B cell (primary cell): ENCODE data around the gene BCL10. TPM values are rescaled to one million over a fixed set of nuclear protein-coding genes. Genes with fewer than 3 reads are reported as not detected.

Experiments
- ATAC-seq: fragments of 200-7000 bp; cut with Tn5 transposase; one replicate; pipeline ENCODE4 v1.10.0; 2021; ENCODE audit warnings: low read depth, mild to moderate bottlenecking, moderate number of reproducible peaks, moderate library complexity
- CTCF ChIA-PET: fragments of 350-600 bp; sonication (Branson Sonifier 250); formaldehyde crosslinking; loops from one replicate; lab custom pipeline; 2021; ENCODE audit warnings: antibody characterized with exemption, inconsistent platforms; lab: Charles Lee
- POLR2A ChIA-PET: fragments of 350-600 bp; sonication (Branson Sonifier 250); formaldehyde crosslinking; loops from one replicate; lab custom pipeline; 2021; ENCODE audit warnings: antibody characterized with exemption; lab: Charles Lee
- DNase-seq: peaks from one replicate; pipeline ENCODE4 v3.0.0; 2013
- H2AFZ ChIP-seq: 2 replicates; pipeline ENCODE4 v1.6.1; 2012; ENCODE audit warnings: mild to moderate bottlenecking, low read depth, low read length; ENCODE audit not compliant: insufficient read depth, poor library complexity, severe bottlenecking
- H3K27ac ChIP-seq, 2 donors: 1 replicate in 1 of 2; 2 replicates in 1 of 2; pipeline ENCODE4 v1.5.1; 2012 to 2013; ENCODE audit warnings: low read length in 2 of 2, mild to moderate bottlenecking in 2 of 2, moderate library complexity in 1 of 2
- H3K27me3 ChIP-seq, 4 experiments: fragments of 200-600 bp in 1 of 4; sonication (generic) in 1 of 4; replicated peaks in 1 of 4; 1 replicate in 2 of 4; 2 replicates in 2 of 4; pipeline versions ENCODE4 v1.6.1 to v1.7.0; 2013 to 2016; ENCODE audit warnings: low read length in 3 of 4, mild to moderate bottlenecking in 2 of 4, mixed read lengths in 1 of 4, moderate library complexity in 1 of 4; ENCODE audit not compliant: insufficient read depth in 4 of 4, control insufficient read depth in 3 of 4; ENCODE audit errors: control extremely low read depth in 1 of 4
- H3K36me3 ChIP-seq, 2 experiments: replicated peaks in 1 of 2; 1 replicate in 1 of 2; 2 replicates in 1 of 2; pipeline versions ENCODE4 v1.6.1 to v1.7.1; 2013; ENCODE audit warnings: low read length in 1 of 2; ENCODE audit not compliant: insufficient read depth in 2 of 2, control insufficient read depth in 1 of 2; ENCODE audit errors: control extremely low read depth in 1 of 2, extremely low read depth in 1 of 2
- H3K4me1 ChIP-seq, 2 donors: fragments of 200-600 bp in 1 of 2; sonication (generic) in 1 of 2; 1 replicate in 1 of 2; 2 replicates in 1 of 2; pipeline versions ENCODE4 v1.5.1 to v1.6.1; 2013 to 2017; ENCODE audit warnings: low read length in 2 of 2; ENCODE audit not compliant: control insufficient read depth in 2 of 2, insufficient read depth in 2 of 2
- H3K4me2 ChIP-seq: replicated peaks from 2 replicates; pipeline ENCODE3; 2012; ENCODE audit warnings: mild to moderate bottlenecking, low read depth, low read length; ENCODE audit not compliant: poor library complexity, severe bottlenecking
- H3K4me3 ChIP-seq, 5 experiments: fragments of 200-600 bp in 1 of 5; sonication (generic) in 1 of 5; 1 replicate in 3 of 5; 2 replicates in 2 of 5; pipeline versions ENCODE4 v1.5.1 to v1.7.0; 2011 to 2016; ENCODE audit warnings: low read length in 4 of 5, mild to moderate bottlenecking in 4 of 5, low read depth in 2 of 5, control low read depth in 1 of 5, moderate library complexity in 1 of 5; ENCODE audit not compliant: insufficient read depth in 1 of 5; ENCODE audit errors: control extremely low read depth in 1 of 5, extremely low read depth in 1 of 5
- H3K79me2 ChIP-seq: fragments of 200-600 bp; sonication (generic); one replicate; pipeline ENCODE4 v1.6.0; 2016; ENCODE audit warnings: low read length; ENCODE audit not compliant: control insufficient read depth, insufficient read depth
- H3K9ac ChIP-seq: fragments of 200-600 bp; sonication (generic); 2 replicates; pipeline ENCODE4 v1.6.1; 2017; ENCODE audit warnings: mild to moderate bottlenecking, low read length, moderate library complexity
- H3K9me3 ChIP-seq, 3 donors: one replicate each; pipeline versions ENCODE4 v1.6.1 to v1.7.1; 2013; ENCODE audit warnings: low read length in 2 of 3; ENCODE audit not compliant: control insufficient read depth in 2 of 3, insufficient read depth in 1 of 3; ENCODE audit errors: control extremely low read depth in 1 of 3
- H4K20me1 ChIP-seq: 2 replicates; pipeline ENCODE4 v1.6.0; 2012; ENCODE audit warnings: mild to moderate bottlenecking, low read length; ENCODE audit not compliant: insufficient read depth, control insufficient read depth, poor library complexity, severe bottlenecking
- H3K27ac Mint-ChIP-seq: one replicate; pipeline ENCODE4 v1.8.0; 2021; ENCODE audit warnings: mixed read lengths
- H3K27me3 Mint-ChIP-seq: one replicate; pipeline ENCODE4 v1.8.0; 2021; ENCODE audit warnings: mixed read lengths
- H3K4me1 Mint-ChIP-seq: one replicate; pipeline ENCODE4 v1.8.0; 2021; ENCODE audit warnings: mixed read lengths
- H3K4me3 Mint-ChIP-seq: one replicate; pipeline ENCODE4 v1.8.0; 2021; ENCODE audit warnings: mixed read lengths
- H3K9me3 Mint-ChIP-seq: one replicate; pipeline ENCODE4 v1.8.0; 2022; ENCODE audit warnings: mixed read lengths; ENCODE audit not compliant: insufficient read depth
- EZH2 ChIP-seq: IDR thresholded peaks from 2 replicates; pipeline ENCODE4 v1.6.1; 2012; ENCODE audit warnings: borderline replicate concordance, low read depth, mild to moderate bottlenecking, moderate library complexity, low read length; ENCODE audit not compliant: insufficient read depth, poor library complexity, severe bottlenecking
- WGBS: methylation state at CpG from one replicate; pipeline ENCODE4 v1.1.5; 2013; ENCODE audit warnings: missing lambda C conversion rate; ENCODE audit not compliant: insufficient coverage; 5-methylcytosine and 5-hydroxymethylcytosine counted together
- intact Hi-C: fragments of 100-400 bp; cut with micrococcal nuclease; formaldehyde crosslinking; loops from one replicate; pipeline ENCODE4 v1.10.0; 2022
- polyA plus RNA-seq: library from polyadenylated mRNA; depleted of rRNA; stranded (reverse); fragments of >200 nt; gene quantifications from 2 replicates; pipeline ENCODE4 v1.2.3, GENCODE V29; 2012
- total RNA-seq, 2 donors: library from RNA; stranded (reverse); fragments of 120-200 nt in 1 of 2; gene quantifications; 1 replicate in 1 of 2; 2 replicates in 1 of 2; pipeline versions ENCODE4 v1.2.3 to v1.2.4, GENCODE V29; 2013 to 2022
- TF ChIP-seq, protein P1 (sequence below): fragments of 200-600 bp; IDR thresholded peaks from one replicate; pipeline ENCODE4 v1.8.0; 2022; ENCODE audit warnings: antibody characterized with exemption, mild to moderate bottlenecking

The BCL10 gene
- total and polyA plus RNA-seq, 2 donors (not counting 1 experiment from before 2014, with no cell fraction given) = 26.2 to 60.5 TPM

DNA sequence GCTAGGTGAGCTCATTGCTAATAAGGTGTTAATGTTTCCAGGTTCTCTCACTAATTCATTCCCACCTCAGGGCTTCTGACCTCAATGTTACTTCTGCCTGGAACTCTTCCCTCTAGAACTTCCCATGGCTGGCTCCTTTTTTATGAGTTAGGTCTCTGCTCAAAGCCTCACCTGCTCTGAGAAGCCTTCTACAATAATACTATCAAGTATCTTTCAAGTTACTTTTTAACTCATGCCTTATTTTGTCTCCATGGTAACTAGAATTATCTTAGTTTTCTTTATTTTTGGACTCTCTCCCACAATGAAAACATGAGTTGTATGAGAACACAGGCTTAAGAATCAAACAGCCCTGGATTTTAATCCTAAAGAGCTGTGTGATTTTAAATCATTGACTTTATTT lies 13.4 kb downstream of the BCL10 start:
- H3K4me1 Mint-ChIP-seq = peaks cover 26% of the 10 kb centered on the region
- no peak overlapping the region for H3K27ac Mint-ChIP-seq
- ATAC-seq = no peak
- H3K27me3 Mint-ChIP-seq = no peaks in the 10 kb centered on the region
- H3K9me3 ChIP-seq = peaks cover 0 to 4% (median 0%) of the 10 kb centered on the region in 3 donors
- H3K27me3 ChIP-seq = no peaks in the 10 kb centered on the region
- H4K20me1 ChIP-seq = peaks cover 19% of the 10 kb centered on the region
- peaks cover 52% of the 10 kb centered on the region for H3K79me2 ChIP-seq
- no peak overlapping the region for H3K4me3 Mint-ChIP-seq
- ChIA-PET CTCF (interaction anchor here (1.3 to 2.0 kb wide), 2 partner anchors 11 to 318 kb away, joined by 6 to 9 read pairs; no protein-coding TSS in a partner anchor), POLR2A (no interaction called here)
- intact Hi-C loops = no loop called here
- peaks cover 9 to 35% of the 10 kb centered on the region in 2 experiments for H3K36me3 ChIP-seq
- no peak overlapping the region for H3K4me2 ChIP-seq
- no peak overlapping the region for H2AFZ ChIP-seq
- peak overlapping the region in 1 of 2 donors; percentile 41 for H3K27ac ChIP-seq
- no peaks in the 10 kb centered on the region for H3K9me3 Mint-ChIP-seq
- TF ChIP-seq EZH2 = no peak
- TF ChIP-seq, protein P1, sequence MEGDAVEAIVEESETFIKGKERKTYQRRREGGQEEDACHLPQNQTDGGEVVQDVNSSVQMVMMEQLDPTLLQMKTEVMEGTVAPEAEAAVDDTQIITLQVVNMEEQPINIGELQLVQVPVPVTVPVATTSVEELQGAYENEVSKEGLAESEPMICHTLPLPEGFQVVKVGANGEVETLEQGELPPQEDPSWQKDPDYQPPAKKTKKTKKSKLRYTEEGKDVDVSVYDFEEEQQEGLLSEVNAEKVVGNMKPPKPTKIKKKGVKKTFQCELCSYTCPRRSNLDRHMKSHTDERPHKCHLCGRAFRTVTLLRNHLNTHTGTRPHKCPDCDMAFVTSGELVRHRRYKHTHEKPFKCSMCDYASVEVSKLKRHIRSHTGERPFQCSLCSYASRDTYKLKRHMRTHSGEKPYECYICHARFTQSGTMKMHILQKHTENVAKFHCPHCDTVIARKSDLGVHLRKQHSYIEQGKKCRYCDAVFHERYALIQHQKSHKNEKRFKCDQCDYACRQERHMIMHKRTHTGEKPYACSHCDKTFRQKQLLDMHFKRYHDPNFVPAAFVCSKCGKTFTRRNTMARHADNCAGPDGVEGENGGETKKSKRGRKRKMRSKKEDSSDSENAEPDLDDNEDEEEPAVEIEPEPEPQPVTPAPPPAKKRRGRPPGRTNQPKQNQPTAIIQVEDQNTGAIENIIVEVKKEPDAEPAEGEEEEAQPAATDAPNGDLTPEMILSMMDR = no peak
- H3K4me3 ChIP-seq = no peak overlapping the region
- DNase-seq = no peak
- peaks cover 11 to 12% of the 10 kb centered on the region in 2 donors for H3K4me1 ChIP-seq
- H3K9ac ChIP-seq = no peak overlapping the region

DNA sequence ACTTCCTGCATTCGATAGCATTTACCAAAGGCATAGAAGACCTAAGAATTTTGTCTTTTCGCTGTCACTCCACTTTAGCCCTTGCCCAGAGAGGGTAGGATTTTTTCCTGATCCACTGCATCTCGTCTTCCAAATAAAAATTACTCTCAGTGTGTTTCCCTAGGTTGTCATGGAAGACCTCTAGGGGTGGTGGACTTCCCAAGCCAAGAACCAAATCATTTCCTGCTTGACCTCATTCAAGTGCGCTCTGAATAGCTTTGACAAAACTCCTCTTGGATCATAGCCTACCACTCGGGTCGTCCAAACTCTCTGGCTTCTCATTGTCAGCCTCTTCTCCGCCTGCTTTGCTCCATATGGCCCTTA lies 16.5 kb downstream of the BCL10 start:
- DNase-seq = no peak
- Histone ChIP-seq H2AFZ (peak overlapping the region; percentile 86), H3K4me1 (peaks cover 17 to 18% of the 10 kb centered on the region in 2 donors), H4K20me1 (peaks cover 13% of the 10 kb centered on the region), H3K27ac (no peak overlapping the region), H3K9me3 (peaks cover 0 to 4% (median 0%) of the 10 kb centered on the region in 3 donors), H3K36me3 (peaks cover 12 to 24% of the 10 kb centered on the region in 2 experiments), H3K27me3 (no peaks in the 10 kb centered on the region), H3K9ac (peak overlapping the region; percentile 87), H3K4me2 (peak overlapping the region; percentile 95), H3K79me2 (peaks cover 64% of the 10 kb centered on the region), H3K4me3 (peak overlapping the region in 4 of 5 experiments; percentile 66 to 94 (median 87))
- no peak for ATAC-seq
- ChIA-PET CTCF (interaction anchor here (1.1 to 12.2 kb wide), 16 partner anchors 8 to 778 kb away, joined by 3 to 223 read pairs (median 7); partner anchors contain the start of gene BCL10), POLR2A (interaction anchor here (1.3 to 1.4 kb wide), 2 partner anchors 17 to 315 kb away, joined by 6 to 26 read pairs; partner anchors contain the start of gene BCL10)
- intact Hi-C loops = loop anchor here (1.0 to 10.0 kb wide), 8 partner anchors 16 to 449 kb away; partner anchors contain the start of genes BCL10, MCOLN3, SYDE2 and ZNHIT6
- Mint-ChIP-seq H3K27ac (peak overlapping the region; percentile 61), H3K4me1 (peaks cover 40% of the 10 kb centered on the region), H3K4me3 (peak overlapping the region; percentile 95), H3K27me3 (no peaks in the 10 kb centered on the region), H3K9me3 (no peaks in the 10 kb centered on the region)
- TF ChIP-seq, protein P1 = peak; percentile 50
- no peak for TF ChIP-seq EZH2
- WGBS = 93% methylated on average over 4 of the region's 7 CpGs
